Stimulated activated CD8-positive, alpha-beta memory T cell treated with anti-CD3 and anti-CD28 coated beads, Interleukin-15, amount 100 ng/mL, for 4 hours (primary cell): Measurements from ENCODE around the gene ARHGEF28.

Experiments
- DNase-seq, 2 donors: peaks; one replicate each; pipeline ENCODE4 v3.0.0-alpha.2; 2020; ENCODE audit warnings: low read depth in 2 of 2

Gene ARHGEF28

DNA sequence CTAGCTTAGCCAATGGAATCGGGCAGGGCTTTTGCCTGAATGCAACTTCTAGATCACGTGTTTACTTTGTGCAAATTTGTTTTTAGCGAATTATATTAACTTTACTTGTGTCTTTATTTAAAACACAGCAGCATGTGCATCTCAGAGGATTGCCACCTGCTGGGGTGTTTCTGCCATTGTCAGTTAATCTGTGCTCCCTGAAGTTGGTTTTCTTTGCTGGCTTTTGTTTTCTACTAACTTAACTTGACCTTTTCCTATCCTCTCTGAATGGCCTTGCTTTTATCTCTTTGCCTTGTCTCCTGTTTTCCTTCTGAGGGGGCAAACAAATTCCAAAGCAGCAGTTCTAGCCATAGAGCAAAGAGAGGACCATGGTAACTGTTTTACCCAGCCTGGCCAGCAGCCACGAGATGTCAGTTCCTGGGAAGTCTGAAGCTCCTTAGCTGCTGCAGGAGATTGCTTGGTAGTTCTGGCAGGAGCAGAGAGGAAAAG is 67.6 kb downstream of the ARHGEF28 start:
- DNase-seq, result no peak

GRCh38 chr5:73694089-73694488 is 68.1 kb downstream of the ARHGEF28 start:
- DNase-seq, result no peak

DNA sequence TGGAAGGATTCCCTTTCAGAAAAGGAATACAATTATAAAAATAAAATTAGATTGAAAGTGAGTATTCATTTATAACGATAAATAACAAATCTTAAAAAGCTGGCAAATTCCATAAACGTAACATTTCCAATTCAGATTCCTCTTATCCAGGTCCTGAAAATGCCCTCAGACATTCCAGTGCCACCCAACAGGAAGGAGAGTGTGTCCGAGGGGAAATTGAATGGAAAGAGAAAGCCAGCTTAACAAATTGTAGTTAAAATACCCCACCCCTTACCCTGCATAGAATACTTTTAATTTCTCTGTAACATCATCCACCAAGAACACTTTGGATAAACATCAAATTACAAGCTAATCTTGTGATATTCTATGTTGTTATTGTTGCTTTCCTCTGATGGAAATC is 72.0 kb downstream of the ARHGEF28 start:
- no peak for DNase-seq

- DNase-seq, result no peak
Observed at GRCh38 chr5:73701566-73701965, 75.6 kb downstream of the ARHGEF28 start.

DNA sequence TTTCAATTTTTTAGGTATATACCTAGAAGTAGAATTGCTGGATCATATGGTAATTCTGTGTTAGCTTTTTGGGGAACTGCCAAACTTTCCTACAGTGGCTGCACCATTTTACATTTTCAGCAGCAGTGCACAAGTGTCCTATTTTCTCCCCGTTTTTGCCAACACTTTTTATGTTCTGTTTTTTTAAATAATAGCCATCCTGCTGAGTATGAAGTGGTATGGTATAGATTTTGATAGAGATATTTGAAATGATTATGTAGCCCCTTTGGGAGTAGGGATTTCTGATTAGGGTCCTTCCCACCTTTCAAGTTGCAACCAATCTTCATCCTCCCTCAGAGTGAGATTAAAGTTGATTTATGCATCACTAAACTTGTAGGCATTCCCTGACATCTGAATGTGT is 76.5 kb downstream of the ARHGEF28 start:
- no peak for DNase-seq

DNA sequence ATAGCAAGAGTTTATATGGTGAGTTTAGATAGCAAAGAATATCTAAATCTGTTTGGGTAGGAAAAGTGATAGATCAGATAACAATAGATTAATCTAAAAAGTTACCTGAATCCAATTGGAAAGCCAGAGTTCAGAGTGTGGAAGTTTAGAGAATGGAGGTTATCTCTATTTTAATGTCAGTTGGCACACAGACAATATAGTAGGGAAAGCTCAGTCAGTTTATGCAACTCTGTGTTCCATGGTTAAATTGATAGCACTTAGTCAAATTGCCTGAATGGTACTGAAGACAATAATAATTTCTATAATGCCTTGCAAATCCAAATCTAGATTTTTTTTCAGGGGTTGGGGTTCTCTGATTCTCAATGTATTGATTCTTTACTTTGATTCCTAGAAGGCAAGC is 77.0 kb downstream of the ARHGEF28 start:
- no peak for DNase-seq

DNA sequence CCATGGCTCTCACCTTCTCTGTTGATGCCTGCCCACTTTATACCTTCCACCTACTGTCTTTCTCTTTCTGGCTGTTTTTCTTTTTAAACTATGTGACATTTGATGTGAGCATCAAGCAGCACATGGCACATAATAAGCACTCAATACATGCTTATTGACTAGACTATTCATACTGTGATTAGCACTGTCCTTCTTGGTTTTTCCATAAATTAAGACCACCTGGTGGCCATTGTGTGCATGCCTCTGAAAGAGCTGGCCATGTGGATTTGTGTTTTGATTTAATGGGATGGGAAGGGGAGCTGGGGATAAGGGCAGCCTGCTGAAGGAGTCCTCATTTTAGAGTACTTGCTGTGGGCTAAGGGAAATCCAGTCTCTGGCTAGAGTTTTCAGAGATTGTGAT is 79.4 kb downstream of the ARHGEF28 start:
- DNase-seq, result no peak

- no peak for DNase-seq
Observed at GRCh38 chr5:73706963-73707362, 81.0 kb downstream of the ARHGEF28 start.

GRCh38 chr5:73709536-73710129 is 83.6 kb downstream of the ARHGEF28 start:
- no peak for DNase-seq

- DNase-seq, result no peak
Observed at GRCh38 chr5:73716284-73716808, 90.3 kb downstream of the ARHGEF28 start.

GRCh38 chr5:73718762-73719161 is 92.8 kb downstream of the ARHGEF28 start:
- no peak for DNase-seq

- DNase-seq, result no peak
Observed at GRCh38 chr5:73719632-73720031, 93.6 kb downstream of the ARHGEF28 start.

- DNase-seq, result no peak
Observed at GRCh38 chr5:73722231-73722630, 96.2 kb downstream of the ARHGEF28 start.

- DNase-seq, result no peak
Observed at GRCh38 chr5:73726071-73726470, 100.1 kb downstream of the ARHGEF28 start.

DNA sequence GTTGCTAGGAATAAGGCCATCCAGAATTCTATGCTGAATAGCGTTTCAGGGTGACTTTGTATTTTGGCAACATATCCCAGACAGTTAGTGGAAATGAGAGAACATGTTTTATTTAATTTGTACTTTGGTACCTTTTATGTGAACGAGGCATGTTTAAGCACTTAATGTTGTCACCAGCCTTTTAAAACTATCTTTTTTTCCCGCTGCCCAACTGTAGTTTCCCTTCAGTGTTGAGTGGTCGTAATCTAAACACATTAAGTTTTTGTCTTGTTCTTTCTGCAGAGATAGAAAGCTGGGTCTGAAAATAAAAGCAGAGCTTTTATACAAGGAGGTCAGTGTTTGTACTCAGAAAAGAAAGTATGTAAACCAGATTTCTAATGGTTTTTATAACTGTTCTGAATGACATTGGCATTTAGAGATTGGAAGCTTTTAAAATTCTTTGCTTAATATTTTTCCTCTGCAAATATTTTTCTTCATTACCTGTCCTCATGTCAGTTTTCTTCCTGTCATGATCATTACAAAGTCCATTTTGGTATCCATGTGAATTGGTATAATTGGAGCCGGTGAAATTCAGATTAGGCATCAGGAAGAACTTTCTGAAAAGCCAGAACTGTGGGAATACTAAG is 100.7 kb downstream of the ARHGEF28 start:
- no peak for DNase-seq

DNA sequence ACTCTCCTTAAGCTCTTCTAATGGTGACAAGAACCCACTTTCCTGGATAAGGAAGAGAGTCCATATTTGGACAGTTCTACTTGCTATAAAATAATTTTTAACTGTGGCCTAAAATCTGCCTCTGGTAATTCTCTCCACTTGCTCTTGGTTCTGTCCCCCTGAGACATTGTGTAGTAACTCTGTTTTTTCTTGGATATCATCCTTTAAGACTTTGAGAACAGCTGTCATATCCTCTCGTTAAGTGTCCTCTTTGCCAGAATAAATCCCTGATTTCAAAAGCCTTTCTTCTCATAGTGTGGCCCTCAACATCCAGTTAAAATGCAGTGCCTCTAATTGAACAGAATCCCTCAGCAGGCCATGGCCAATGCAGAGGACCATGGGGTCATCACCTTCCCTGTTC is 101.5 kb downstream of the ARHGEF28 start:
- no peak for DNase-seq

DNA sequence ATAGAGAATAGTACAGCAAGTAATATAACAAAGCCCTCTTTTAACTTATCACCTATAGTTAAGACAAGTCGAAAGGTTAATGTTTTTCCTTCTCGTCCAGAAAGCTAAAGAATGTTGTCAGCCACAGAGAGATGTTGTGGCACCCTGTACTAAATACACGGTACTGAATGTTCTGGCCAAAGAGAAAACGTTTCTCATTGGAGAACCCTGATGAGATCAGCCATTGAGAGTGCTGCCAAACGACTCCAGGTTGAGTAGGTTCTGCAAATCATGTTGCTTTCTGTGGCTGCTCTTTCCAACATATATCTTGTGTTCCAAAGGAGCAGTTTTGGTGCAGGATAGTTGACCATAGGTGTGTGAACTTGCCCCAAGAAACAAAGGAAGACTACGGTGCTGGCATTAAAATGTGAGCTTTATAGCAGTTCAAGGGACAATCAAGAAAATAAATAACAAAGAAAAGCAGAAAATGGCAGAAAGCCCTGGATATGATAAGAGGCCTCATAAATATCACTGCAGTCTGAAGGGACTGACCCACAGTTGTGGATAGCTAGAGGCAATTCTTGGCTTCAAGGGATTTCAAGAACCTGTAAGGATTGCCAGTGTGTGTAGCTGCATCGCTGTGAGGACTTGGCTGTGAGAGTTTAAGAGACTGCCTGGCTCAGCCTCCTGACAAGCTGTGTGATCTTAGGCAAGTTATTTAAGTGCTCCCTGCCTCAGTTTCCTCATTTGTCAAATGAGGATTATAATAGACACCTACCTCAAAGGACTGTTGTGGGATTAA is 102.7 kb downstream of the ARHGEF28 start:
- no peak for DNase-seq

- DNase-seq, result no peak
Observed at GRCh38 chr5:73729329-73729728, 103.3 kb downstream of the ARHGEF28 start.

DNA sequence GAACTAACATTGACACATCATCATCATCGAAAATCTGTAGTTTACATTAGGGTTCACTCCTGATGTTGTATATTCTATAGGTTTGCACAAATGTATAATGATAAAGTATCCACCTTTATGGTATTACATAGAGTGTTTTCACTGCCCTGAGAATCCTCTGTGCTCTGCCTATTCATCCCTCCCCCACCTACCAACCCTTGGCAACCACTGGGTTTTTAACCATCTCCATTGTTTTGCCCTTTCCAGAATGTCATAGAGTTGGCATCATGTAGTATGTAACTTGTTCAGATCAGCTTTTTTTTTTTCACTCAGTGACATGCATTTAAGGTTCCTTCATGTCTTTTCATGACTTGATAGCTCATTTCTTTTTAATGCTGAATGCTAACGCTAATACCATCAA is 106.0 kb downstream of the ARHGEF28 start:
- no peak for DNase-seq

DNA sequence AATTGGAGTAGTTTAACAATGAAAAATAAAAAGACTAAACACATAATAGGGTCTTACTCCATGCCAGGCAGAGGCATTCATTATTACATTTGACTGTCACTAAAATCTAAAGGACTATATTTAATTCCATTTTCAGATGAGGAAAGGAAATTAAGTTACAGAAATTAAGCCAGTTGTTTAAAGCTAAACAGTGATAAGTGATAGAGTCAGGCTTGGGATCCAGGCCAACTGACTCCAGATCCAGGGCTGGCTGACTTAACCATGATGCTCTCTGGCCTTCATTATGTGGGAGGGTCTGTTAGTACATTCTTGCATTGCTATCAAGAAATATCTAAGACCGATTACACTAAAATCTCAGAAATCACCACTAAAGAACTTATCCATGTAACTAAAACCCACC is 107.2 kb downstream of the ARHGEF28 start:
- DNase-seq, result no peak

GRCh38 chr5:73735032-73735734 is 109.2 kb downstream of the ARHGEF28 start:
- no peak for DNase-seq

GRCh38 chr5:73739650-73740049 is 113.7 kb downstream of the ARHGEF28 start:
- no peak for DNase-seq
